Ascending aorta (tissue), 2 donors: ENCODE measurements around the gene DCST1. TPM values are rescaled to one million over a fixed set of nuclear protein-coding genes. Genes with fewer than 3 reads are reported as not detected.

Source experiments
- DNase-seq, 2 donors: peaks; one replicate each; pipeline ENCODE4 v3.0.0-alpha.2; 2019; ENCODE audit warnings: low spot score in 2 of 2
- H3K27ac ChIP-seq, 2 donors: fragments of 200-600 bp; sonication (generic); one replicate each; pipeline ENCODE4 v1.5.1; 2016 to 2017; ENCODE audit warnings: mild to moderate bottlenecking in 1 of 2
- H3K27me3 ChIP-seq: fragments of 200-600 bp; sonication (generic); one replicate; pipeline ENCODE4 v1.5.1; 2017
- H3K36me3 ChIP-seq, 2 donors: fragments of 200-600 bp; sonication (generic); one replicate each; pipeline ENCODE4 v1.5.1; 2016
- H3K4me1 ChIP-seq, 2 donors: fragments of 200-600 bp; sonication (generic); one replicate each; pipeline ENCODE4 v1.5.1; 2016 to 2017; ENCODE audit warnings: mild to moderate bottlenecking in 1 of 2
- H3K4me3 ChIP-seq, 2 donors: fragments of 200-600 bp; sonication (generic); one replicate each; pipeline ENCODE4 v1.5.1; 2016 to 2017; ENCODE audit warnings: mild to moderate bottlenecking in 1 of 2
- H3K9me3 ChIP-seq, 2 donors: fragments of 200-600 bp; sonication (generic); one replicate each; pipeline ENCODE4 v1.5.1; 2016
- CTCF ChIP-seq, 3 experiments: fragments of 200-600 bp in 2 of 3; fragments of 450-650 bp in 1 of 3; sonication (generic) in 2 of 3; IDR thresholded peaks; one replicate each; pipeline ENCODE4 v1.5.1; 2016 to 2019; ENCODE audit warnings: antibody characterized with exemption in 3 of 3, mild to moderate bottlenecking in 1 of 3, moderate library complexity in 1 of 3
- intact Hi-C: fragments of 100-400 bp; cut with DNase I; formaldehyde crosslinking; loops from one replicate; pipeline ENCODE4 v1.15.1; 2023
- total RNA-seq: library from RNA; depleted of rRNA; stranded (reverse); fragments of >200 nt; gene quantifications from one replicate; pipeline ENCODE4 v1.1.0, GENCODE V29; 2016

Gene DCST1
- total RNA-seq, 1 donor from 2014 or later: not detected

DNA sequence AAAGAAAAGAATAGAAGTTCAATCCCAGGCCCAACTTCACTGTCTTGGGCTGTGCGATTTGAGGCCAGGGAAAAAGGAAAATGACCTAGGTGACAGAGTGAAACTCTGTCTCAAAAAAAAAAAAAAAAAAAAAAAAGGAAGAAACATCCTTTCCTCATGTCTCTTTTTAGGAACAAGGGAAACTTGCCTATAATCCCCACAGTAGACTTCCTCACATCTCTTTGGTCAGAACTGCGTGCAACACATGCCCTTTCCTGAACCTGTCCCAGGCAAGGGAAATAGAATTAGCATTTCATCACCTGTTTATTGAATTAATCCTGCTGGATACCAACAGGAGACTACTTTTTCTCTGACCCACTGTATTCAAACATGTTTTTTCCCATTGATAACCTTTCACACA is 2.3 kb downstream of the DCST1 start:
- H3K9me3 ChIP-seq: no peaks in the 10 kb centered on the region
- DNase-seq: no peak
- intact Hi-C loops: no loop called here

DNA sequence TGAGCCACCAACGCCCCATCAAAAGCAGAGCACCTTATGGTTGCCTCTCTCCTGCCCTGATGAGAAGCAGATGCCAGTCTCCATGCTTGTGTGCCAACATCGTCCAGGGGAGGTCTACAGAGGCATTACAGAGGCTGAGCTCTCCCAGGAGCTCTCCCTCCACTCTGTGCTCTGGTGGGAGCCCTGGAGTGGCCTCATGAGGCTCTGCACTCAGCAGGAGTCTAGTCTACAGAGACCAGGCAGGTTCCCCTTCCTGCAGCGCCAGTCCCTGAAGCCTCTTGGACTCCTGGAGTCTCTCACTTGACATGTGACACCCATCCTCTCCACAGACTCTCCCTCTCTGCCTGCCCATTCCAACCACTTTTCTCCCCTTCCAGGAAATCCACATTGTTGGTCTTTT is 3.4 kb downstream of the DCST1 start:
- Histone ChIP-seq H3K27me3 (no peaks in the 10 kb centered on the region), H3K4me1 (no peaks in the 10 kb centered on the region), H3K27ac (no peak overlapping the region), H3K36me3 (no peaks in the 10 kb centered on the region), H3K4me3 (no peak overlapping the region), H3K9me3 (no peaks in the 10 kb centered on the region)
- DNase-seq: no peak
- no peak for TF ChIP-seq CTCF (IDR thresholded peaks at IDR 0.05)
- intact Hi-C loops: no loop called here

More for the DNA sequence above, 2.3 kb downstream of the DCST1 start:
- no peak overlapping the region for H3K27ac ChIP-seq
- H3K27me3 ChIP-seq: no peaks in the 10 kb centered on the region
- no peak overlapping the region for H3K4me3 ChIP-seq
- no peak for TF ChIP-seq CTCF (IDR thresholded peaks at IDR 0.05)
- no peaks in the 10 kb centered on the region for H3K36me3 ChIP-seq
- H3K4me1 ChIP-seq: no peaks in the 10 kb centered on the region

GRCh38 chr1:155037851-155038441 is 4.3 kb downstream of the DCST1 start:
- Histone ChIP-seq H3K27me3 (no peaks in the 10 kb centered on the region), H3K4me3 (no peak overlapping the region), H3K4me1 (no peaks in the 10 kb centered on the region), H3K9me3 (no peaks in the 10 kb centered on the region), H3K36me3 (no peaks in the 10 kb centered on the region), H3K27ac (no peak overlapping the region)
- TF ChIP-seq CTCF (IDR thresholded peaks at IDR 0.05): no peak
- DNase-seq: no peak
- intact Hi-C loops: no loop called here

GRCh38 chr1:155038602-155039307 is 5.1 kb downstream of the DCST1 start:
- intact Hi-C loops: no loop called here
- Histone ChIP-seq H3K4me3 (no peak overlapping the region), H3K27ac (no peak overlapping the region), H3K4me1 (no peaks in the 10 kb centered on the region), H3K9me3 (no peaks in the 10 kb centered on the region), H3K27me3 (no peaks in the 10 kb centered on the region), H3K36me3 (no peaks in the 10 kb centered on the region)
- TF ChIP-seq CTCF (IDR thresholded peaks at IDR 0.05): no peak
- DNase-seq: no peak

DNA sequence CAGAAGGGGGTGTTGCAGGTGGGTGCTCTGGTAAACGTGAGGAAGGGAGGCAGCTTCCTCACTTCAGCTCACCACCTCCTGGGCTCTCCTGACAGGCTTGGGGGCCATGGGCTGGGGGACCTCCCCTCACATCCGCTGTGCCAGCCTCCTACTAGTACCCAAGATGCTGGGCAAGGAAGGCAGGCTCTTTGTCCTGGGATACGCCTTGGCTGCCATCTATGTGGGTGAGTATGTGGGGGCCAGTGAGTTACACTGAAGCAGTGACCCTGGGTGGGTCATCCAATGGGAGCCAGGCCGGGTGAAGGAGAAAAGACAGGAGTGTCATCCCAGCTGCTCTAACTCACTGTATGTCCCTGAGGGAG is 5.7 kb downstream of the DCST1 start:
- Histone ChIP-seq H3K9me3 (no peaks in the 10 kb centered on the region), H3K27me3 (no peaks in the 10 kb centered on the region), H3K4me1 (no peaks in the 10 kb centered on the region), H3K27ac (no peak overlapping the region), H3K4me3 (no peak overlapping the region), H3K36me3 (no peaks in the 10 kb centered on the region)
- intact Hi-C loops: no loop called here
- TF ChIP-seq CTCF (IDR thresholded peaks at IDR 0.05): no peak
- no peak for DNase-seq
